Hematopoietic multipotent progenitor cell (in vitro differentiated cells): ENCODE results near the gene ZDHHC7. TPM values are rescaled to one million over a fixed set of nuclear protein-coding genes. Genes with fewer than 3 reads are reported as not detected.
A peak's percentile ranks its signal among the peaks of the same experiment; 100 is the strongest.
"Not testable (repeated sequence)": the region's sequence is repeated elsewhere in the genome, so short reads cannot be mapped to it uniquely, and the experiment has no call there.

Experiments used
- DNase-seq, 3 donors: peaks; one replicate each; pipeline ENCODE4 v3.0.0-alpha.2; 2011 to 2015; ENCODE audit warnings: low read depth in 2 of 3, low spot score in 2 of 3
- total RNA-seq: library from RNA; depleted of rRNA; stranded (reverse); fragments of >200 nt; gene quantifications from one replicate; pipeline ENCODE4 v1.2.3, GENCODE V29; 2012

Gene ZDHHC7
- total RNA-seq, 1 donor = 56.6 TPM

GRCh38 chr16:85045077-85045476 is 33.7 kb upstream of the ZDHHC7 start:
- DNase-seq = no peak

DNA sequence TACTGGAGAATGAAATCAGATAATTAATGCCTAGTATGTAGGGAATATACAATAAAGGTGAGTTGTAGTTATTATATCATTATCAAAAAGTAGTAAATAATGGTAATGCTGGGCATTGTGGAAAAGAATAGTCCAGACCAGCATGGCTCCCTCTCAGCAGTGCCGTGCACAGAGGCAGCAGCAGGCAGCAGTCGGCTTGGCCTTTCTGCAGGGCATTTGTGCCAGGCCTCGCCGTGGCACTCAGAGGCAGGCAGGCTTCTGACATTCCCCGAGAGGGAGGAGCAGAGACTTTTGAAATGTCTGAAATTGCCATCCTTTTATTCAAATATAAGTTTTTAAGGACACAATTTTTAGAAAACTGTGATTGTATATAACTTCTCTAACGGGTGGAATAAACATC is 31.3 kb upstream of the ZDHHC7 start:
- DNase-seq = no peak

GRCh38 chr16:85042167-85042526 is 30.8 kb upstream of the ZDHHC7 start:
- DNase-seq = no peak

- DNase-seq = no peak
These were observed 30.2 kb upstream of the ZDHHC7 start for GRCh38 chr16:85041219-85042166.

DNA sequence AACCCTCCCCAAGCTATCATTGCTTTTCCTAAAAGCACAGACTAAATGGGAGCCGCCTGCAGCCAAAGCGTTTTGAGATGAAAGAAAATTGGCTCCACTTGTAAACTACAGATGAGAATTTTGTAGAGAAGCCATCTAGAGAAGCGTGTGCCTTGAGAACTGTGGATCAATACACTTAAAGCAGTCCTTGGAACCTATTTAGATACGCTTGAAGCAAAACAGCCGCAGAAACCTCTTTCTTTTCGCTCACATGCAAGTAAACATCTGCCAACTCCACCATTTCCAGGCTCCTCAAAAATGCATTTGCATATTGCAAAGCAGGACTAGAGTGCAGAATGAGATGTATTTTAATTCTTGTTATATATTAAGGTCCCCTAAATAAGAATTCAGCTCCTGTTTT is 29.4 kb upstream of the ZDHHC7 start:
- DNase-seq = no peak

DNA sequence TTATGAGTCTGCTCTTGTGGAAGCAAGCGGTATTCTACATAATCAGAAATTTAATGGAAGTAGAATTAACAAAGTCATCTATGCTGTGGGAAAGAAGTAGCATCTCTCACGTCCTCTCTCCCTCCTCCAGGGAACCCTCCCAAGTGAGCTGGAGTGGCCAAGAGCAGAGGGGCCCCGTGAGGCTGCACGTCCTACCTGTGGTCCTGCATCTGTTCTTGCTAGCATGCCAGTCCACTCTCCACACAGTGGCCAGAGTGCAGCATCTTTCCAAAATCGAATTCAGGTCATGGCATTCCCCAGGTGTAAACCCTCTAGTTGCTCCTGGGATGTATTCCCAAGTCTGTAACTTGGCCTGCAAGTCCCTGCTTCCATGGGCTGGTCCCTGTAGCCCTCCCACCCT is 26.4 kb upstream of the ZDHHC7 start:
- no peak for DNase-seq

- no peak for DNase-seq
These were observed 25.7 kb upstream of the ZDHHC7 start for GRCh38 chr16:85037050-85037410.

GRCh38 chr16:85036236-85037049 is 25.1 kb upstream of the ZDHHC7 start:
- no peak for DNase-seq

GRCh38 chr16:85034591-85035433 is 23.5 kb upstream of the ZDHHC7 start:
- no peak for DNase-seq

- DNase-seq = no peak
These were observed 21.8 kb upstream of the ZDHHC7 start for GRCh38 chr16:85033171-85033570.

GRCh38 chr16:85032187-85032586 is 20.9 kb upstream of the ZDHHC7 start:
- not testable (repeated sequence) for DNase-seq

DNA sequence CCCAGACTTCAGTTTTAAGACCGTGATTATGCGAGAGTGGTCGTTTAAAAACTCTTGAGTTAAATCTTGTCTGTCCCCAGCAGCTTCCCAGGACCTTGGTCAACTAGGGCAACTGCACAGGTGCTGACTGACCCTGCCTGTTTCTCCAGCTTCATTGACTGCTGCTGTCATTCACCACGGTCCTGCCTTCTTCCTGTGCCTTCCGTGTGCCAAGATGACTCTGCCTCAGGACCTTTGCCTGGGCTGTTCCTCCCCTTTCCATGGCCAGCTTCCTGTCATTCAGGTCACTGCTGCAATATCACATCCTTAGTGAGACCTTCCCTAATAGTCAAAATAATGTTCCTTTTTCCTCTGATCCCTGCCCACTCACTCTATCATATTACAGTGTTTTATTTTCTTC is 20.1 kb upstream of the ZDHHC7 start:
- no peak for DNase-seq

DNA sequence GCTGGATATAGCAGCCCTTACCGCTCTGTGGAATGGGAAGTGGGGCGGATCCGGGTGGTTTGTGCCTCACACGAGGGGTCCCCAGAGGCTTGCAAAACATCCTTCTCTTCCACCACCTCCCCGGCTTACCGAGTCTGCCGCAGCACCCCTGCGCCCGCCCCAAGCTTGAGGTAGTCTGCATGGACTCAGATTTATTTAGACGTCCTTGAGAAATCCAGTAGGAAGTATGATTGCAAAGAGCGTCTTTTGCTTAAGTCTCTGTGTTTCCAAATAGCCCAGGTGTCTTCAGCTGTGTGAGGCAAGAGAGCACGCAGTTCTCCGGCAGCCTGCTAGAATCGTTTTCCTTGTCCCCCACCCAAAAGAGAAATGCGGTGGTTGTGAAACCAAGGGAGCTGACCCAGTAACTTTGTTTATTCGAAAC is 18.7 kb upstream of the ZDHHC7 start:
- DNase-seq = no peak

GRCh38 chr16:85029408-85029784 is 18.1 kb upstream of the ZDHHC7 start:
- DNase-seq = peak in 2 of 3 donors; percentile 24 to 41

- peak in 1 of 3 donors; percentile 31 for DNase-seq
These were observed 17.5 kb upstream of the ZDHHC7 start for GRCh38 chr16:85028685-85029407.

DNA sequence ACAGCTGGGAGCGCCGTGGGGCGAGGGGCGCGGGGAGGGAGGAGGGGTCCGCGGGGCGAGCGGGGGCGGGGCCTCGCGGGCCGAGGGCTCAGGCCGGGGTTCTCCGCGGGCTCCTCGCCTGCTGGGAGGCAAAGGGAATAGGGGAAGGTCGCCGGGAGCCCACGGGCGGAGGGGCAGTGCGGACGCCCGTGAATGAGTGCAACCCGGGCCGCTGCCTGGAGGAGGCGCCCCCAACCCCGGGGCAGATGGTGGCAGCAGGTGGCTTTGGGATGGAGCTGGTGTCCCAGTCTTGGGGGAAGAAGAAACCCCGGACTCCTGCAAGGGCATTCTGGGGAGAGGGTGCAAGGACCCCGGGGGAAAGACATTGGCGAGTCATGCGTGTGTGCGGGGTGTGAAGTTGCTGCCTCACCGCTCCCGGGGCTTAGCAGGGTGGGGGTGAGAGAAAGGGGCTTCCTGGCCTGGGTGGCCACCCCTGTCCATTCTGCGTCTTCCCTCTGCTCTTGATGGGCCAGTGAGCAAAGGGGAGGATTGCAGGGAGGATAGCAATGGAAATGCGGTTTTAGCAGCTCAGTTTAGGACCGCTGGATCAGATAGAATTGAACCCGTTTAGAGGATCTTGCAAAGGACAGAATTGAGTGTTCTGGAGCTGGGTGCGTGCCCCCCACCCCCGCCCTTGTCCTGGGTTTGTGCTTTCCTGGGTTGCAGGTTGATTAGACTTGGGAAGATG is 16.8 kb upstream of the ZDHHC7 start:
- no peak for DNase-seq

- DNase-seq = peak; percentile 95 to 96 (median 95)
These were observed 16.1 kb upstream of the ZDHHC7 start, which contains the start of gene KIAA0513 for GRCh38 chr16:85027349-85027957. Gene KIAA0513 (plus strand): TSS chr16:85027795. CDS start chr16:85067072, 39,277 bp downstream.

DNA sequence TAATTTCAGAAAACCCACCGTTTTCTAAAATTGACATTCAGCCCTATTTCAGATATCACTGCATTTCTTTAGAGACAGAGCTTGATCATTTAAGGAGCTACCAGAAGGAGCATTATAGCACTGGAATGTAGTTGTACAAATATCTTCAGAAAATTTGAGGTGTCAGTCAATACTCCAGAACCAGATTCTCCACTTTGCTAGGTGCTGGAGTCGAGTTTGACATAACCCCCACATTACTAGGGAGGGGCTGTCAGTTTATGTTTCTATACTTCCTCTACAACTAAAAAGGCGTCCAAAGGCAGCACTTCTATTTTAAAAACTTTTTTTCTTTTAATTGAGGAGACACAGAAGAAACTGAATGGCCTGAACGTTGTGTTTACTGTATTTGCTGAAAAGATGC is 15.4 kb upstream of the ZDHHC7 start:
- DNase-seq = no peak
